Thyroid gland (tissue), 4 donors: ENCODE results near the gene XRN2.

Source experiments
- CTCF ChIP-seq, 6 experiments: fragments of 200-600 bp in 3 of 6; fragments of 450-650 bp in 3 of 6; sonication (generic) in 3 of 6; IDR thresholded peaks; one replicate each; pipeline ENCODE4 v1.5.1; 2016 to 2019; ENCODE audit warnings: antibody characterized with exemption in 6 of 6, mild to moderate bottlenecking in 2 of 6, inconsistent platforms in 1 of 6, moderate library complexity in 1 of 6
- POLR2A ChIP-seq, 2 donors: fragments of 450-650 bp; IDR thresholded peaks; one replicate each; pipeline ENCODE4 v1.6.1; 2017; ENCODE audit warnings: antibody characterized with exemption in 2 of 2, mild to moderate bottlenecking in 2 of 2, moderate library complexity in 1 of 2

DNA sequence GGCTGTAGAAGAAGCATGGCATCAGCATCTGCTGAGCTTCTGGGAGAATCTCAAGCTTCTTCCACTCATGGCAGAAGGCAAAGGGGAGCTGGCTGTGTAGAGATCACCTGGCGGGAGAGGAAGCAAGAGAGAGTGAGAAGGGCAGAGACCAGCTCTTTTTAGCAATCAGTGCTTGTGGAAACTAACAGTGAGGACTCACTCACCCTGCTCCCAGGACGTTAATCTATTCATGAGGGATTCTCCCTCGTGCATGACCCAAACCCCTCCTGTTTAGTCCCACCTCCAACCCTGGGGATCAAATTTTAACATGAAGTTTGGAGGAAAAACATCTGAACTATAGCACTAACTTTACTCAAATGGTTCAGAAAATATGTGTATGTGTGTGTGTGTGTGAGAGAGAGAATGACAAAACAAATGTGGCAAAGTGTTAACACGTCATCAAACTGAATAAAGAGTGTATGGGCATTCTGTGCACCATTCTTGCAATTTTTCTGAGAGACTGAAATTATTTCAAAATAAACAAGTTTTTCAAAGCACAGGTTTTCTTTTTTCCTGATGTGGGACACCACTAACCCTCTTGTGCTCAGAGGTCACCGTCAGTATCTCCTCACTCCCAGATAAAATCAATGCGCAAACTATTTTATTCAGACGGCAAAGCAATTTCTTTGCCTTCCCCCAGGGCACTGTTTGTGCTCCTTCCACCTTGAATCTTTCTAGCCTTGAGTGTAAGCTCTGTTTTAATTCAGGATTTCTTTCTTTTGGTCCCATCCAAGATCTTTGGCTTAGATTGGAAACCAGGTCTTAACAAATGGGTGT, 23.2 kb upstream of the XRN2 start:
- TF ChIP-seq CTCF (IDR thresholded peaks at IDR 0.05) (no peak), POLR2A (IDR thresholded peaks at IDR 0.05) (no peak)
